Measurements from ENCODE around the gene KRABD2.
"Not testable (repeated sequence)": the region's sequence is repeated elsewhere in the genome, so short reads cannot be mapped to it uniquely, and the experiment has no call there.

Gene KRABD2

DNA sequence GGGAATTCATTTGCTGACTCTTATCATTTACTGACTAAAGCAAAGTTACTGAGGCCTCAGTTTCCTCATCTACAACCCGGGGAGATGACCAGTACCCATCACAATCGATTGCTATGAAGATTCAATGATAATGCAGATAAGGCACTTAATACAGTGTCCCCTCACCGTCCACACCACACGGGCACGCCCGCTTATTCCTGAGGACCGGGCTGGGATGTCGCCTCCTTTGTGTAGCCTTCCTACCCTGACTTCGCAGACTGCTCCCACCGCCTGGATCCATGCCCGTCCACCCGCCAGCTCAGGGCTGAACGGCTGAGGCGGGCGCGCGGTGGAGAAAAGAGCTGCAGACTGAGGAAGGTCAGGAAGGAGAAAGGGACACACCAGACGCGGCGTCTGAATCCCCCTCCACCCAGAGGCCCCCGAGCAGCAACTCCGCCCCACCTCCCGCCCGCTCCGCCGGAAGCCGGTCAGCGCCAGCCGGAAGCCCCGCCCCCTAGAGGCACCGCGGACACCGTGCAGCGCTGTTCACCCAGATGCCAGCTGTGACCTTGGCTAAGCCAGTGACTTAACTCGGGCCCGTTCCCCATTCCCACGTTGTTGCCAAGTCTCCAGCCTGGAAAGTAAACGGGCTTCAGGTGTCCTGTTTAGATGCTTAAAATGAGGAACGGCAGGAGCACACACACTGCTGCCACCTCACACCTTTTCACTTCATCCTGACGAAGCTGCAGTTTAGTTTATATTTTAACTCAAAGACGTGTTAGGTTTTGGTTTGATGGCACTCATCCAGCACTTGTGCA, at the start of gene KRABD2:
Gene KRABD2, minus strand, starts transcription at position 434 of the 797 bp plus-strand sequence.
- FAIRE-seq: no peak

DNA sequence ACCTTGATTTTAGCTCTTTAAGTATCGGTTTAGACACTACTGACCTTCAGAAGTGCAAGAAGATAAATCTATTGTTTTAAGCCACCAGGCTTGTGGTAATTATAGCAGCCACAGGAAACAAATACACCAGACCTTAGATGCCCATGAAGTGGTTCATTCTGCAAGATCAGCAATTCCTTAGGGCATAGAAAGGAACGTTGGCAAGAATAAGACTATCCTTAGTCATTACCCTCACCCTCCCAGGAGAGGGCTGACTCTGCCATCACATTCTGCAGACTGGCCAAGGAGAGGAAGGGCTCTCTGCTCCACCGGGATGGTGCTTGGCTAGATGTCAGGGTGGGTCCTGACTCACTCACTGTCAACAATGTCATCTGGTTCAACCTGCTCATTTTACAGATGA, 45.1 kb upstream of the KRABD2 start:
- no peak for DNase-seq (ENCODE audit: low spot score in 2 of 2)
- FAIRE-seq: no peak

More for the DNA sequence above, at the start of gene KRABD2:
- DNase-seq (ENCODE audit: low spot score in 2 of 2): peak; percentile 89 to 97

DNA sequence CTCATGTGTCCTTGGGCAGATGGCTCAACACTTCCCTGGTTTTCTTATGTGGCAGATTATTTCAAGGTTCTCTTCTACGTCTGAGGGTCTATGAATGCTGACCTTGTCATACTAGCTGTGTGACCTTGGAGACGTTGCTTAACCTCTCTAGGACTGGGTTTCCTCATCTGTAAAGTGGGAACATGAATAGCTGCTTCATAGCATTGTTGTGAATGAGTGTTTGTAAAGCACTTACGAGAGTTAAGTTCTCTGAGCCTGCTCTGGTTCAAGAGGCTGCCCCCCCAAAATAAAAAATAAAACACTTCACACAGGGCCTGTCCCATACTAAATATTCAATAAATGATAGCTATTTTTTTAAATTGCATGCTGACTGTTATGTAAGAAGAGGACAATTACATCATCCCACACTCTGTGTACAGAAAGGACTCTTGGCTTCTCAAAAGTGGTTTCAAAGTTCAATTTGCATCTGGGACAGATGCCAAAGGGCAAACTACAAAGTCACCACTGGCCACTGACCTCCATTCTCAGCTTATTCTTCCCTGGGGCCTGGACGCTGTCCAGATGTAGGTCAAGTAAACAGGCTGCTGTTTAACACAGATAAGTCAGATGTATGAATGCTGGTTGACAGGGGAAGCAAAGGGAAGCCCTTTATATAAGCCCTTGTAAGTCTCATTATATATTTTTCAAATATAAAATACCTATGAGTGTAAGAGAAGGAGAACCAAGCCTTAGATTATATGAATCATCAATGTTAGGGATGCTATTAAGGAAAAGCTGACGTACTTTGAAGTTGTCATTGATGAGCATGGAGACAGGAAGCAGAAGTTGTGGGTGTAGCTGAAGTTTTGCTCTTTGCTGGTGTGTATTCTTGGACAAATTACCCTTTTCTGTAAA, 43.8 kb upstream of the KRABD2 start:
- FAIRE-seq: no peak
- peak in 1 of 2 donors; percentile 35 for DNase-seq (ENCODE audit: low spot score in 2 of 2)

DNA sequence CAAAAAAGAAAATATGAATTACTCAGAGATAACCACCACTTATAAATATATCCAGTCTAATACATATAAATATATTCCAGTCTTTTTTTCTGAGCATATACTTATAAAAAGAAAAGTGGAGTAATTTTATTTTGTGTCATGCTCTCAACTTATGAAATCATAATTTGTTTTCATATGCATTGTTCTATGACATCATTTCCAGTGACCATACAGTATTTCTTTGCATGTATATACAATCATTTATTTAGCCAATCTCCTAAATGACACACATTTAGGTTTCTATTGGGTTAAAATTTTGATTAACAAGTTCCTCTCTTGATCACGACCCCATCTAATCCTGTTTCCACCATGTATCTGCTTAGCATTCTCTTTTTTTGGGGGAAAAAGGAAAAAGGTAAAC, 42.8 kb upstream of the KRABD2 start:
- no peak for DNase-seq (ENCODE audit: low spot score in 2 of 2)
- FAIRE-seq: no peak

DNA sequence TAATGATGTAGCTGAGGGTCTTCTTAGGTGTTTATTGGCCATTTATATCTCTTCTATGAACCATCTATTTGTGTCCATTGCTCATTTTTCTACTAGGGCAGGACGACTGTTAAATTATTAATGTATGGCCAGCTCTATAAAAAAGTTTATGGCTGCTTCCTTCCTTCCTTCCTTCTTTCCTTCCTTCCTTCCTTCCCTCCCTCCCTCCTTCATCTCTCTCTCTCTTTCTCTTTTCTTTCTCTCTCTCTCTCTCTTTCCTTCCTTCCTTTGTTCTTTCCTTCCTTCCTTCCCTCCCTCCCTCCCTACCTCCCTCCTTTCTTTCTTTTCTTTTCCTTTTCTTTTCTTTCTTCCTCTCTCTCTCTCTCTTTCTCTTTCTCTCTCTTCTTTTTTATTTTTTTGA, 42.0 kb upstream of the KRABD2 start:
- DNase-seq (ENCODE audit: low spot score in 2 of 2) (no peak), FAIRE-seq (no peak)

DNA sequence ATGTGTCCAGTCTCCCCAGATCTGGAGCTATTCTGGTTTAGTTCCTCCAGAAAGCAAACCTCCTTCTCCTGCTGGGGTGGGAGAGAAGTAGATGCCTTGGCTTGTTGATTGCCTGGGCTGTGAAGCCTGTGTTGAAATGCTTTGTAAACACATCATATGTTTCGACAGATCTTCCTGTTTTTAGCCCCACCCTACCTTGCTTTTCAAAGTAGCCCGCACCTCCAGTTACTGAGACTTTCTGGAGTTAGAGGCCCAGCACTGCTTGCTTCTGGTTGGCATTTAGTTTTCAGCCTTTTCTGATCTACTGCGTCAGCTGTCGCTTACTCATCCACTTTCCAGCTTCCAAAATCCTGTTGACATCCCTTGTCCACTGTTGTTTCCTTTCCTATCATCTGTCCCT, 41.3 kb upstream of the KRABD2 start:
- DNase-seq (ENCODE audit: low spot score in 2 of 2) (no peak), FAIRE-seq (no peak)

DNA sequence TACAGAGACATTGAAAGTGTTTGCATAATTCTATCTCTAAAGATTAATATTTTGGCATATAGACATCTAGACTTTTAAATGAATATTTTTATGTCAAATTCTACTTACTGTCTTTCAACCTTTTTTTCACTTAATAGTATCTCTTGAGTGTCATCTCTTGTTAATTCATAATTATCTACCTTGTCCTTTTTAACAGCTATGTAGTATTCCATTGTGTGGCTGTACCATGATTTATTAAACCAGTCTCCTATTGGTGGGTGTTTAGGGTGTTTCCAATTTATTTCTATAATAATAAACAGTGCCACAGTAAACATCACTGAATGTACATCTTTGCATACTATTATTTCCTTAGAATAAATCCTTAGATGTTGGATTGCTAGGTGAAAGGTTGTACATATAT, 37.4 kb upstream of the KRABD2 start:
- no peak for FAIRE-seq

DNA sequence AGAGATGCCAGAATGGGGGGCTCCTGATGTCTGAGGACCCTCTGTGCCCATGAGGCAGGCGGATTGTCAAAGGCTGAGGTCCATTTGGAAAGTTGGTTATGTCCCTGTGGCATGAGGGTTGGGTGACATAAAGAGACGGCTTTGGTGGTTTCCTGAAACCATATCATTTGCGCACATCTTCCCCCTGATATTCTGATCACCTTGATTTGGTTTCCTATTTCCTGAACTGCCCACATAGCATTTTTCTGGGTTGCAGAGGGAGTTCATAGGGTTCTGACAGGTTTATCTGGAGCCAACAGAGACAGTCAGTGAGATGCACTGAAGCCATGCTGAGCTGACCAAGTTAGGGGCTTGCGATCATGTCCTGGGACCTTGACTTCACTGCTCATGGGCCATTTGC, 36.8 kb upstream of the KRABD2 start:
- no peak for FAIRE-seq
- DNase-seq (ENCODE audit: low spot score in 2 of 2): no peak

More for the DNA sequence above, 37.4 kb upstream of the KRABD2 start:
- DNase-seq (ENCODE audit: low spot score in 2 of 2): no peak

DNA sequence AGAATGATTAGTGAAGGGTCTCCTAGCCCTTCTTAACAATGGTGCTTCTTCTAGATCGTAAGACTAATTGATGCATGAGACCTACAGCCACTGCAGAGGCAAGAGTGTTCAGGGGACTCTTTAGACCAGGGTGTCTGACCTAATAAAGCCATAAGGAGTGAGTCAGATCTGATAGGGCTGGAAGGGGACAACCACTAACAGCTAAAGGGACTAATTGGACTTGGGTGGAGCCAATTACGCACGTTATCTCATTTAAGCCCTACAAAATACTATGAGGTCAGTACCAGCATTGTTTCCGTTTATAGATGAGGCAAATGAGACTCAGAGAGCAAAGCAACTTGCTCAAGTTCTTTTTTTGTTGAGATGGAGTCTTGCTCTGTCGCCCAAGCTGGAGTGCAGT, 35.6 kb upstream of the KRABD2 start:
- FAIRE-seq: no peak

DNA sequence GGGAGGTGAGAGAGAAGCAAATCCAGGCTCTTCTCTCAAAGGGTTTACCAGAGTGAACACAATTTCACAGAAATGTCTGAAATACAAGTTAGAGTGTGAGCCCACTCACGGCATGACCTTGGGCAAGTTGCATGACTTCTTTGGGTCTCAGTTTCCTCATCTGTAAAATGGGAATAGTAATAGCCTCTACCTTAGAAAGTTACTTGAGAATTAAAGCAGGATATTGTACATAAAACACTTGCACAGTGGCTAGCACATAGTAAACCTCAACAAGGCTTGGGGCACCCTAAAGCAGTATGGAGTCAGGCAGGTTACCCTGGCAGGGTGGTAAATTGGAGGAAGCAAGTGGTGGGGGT, 34.4 kb upstream of the KRABD2 start:
- no peak for FAIRE-seq
- DNase-seq (ENCODE audit: low spot score in 2 of 2): no peak

More for the DNA sequence above, 35.6 kb upstream of the KRABD2 start:
- DNase-seq (ENCODE audit: low spot score in 2 of 2): no peak

DNA sequence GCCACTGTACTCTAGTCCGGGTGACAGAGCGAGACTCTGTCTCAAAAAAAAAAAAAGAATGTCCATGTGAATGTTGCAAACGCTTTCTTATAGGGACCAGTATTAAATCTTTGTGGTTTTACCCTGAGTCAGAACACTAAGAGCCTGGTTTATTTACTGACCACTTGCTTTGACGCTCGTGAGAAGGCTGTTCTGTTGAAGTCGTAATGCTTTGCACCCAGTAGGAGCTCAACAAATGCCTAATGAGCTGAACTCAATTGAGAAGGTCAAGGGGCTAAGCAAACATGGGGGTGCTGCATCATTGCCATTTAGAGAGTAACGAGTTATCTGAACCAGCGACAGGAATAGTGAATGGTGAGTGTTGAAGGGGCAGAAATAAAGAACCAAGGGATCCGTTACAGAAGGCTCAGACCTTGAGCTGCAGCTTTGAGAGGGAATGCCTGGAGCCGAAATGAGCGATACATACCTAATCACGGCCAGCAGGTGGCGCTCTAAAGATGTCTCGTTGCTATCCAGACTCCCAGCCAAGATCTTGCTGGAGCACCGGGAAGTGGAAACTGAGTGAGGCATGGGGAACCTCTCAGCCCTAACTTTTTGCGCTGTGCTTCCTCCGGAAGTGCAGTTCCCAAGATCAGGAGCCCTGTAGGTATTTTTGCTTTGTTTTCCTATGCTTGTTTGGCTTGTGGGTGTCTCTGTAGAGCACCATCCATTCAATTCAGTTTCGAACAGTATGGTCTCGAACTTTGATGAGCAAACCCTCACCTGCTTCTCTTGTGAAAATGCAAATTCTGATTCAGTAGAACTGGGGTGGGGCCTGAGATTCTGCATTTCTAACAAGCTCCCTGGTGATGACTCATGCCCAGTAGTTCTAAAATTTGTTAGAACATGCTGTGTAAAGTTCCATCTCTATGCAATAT, 33.7 kb upstream of the KRABD2 start:
- peak; percentile 49 to 71 for DNase-seq (ENCODE audit: low spot score in 2 of 2)
- no peak for FAIRE-seq

DNA sequence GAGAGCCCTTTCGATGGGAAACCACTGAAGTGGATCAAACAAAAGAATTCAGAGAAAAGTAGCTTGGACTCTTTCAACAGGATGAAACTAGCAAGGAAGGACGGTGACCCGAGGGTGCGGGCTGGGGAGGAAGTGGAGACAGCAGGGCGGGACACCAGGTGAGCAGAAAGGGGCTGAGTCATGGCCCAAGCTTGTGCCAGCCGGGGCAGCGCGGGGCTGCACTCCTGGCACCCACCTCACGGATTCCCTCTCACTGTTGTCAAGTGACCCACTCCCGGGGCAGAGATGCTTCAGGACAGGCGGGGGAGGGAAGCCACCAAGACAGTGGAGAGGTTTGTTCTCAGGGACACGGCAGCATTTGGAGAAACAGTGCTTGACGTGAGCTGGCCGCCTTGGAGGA, 31.9 kb upstream of the KRABD2 start:
- FAIRE-seq: no peak
- no peak for DNase-seq (ENCODE audit: low spot score in 2 of 2)

DNA sequence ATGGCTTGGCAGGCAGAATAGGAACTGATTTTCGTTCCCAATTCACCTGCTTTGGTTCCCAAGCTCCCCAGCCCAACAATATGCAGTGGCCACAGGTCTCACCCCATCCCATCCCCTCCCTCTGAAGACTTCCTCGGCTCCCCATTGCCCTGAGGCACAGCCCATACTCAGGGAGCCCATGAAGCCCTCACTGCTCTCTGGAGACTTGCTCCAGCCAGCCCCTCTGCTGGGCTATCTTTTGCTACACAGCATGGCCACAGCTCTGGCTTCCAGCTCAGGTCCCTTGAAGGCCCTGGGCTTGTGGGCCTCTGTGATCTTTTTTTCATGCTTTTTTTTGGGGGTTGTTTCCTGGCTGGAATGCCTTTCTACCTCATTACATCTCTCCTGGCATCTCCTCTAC, 29.7 kb upstream of the KRABD2 start:
- no peak for DNase-seq (ENCODE audit: low spot score in 2 of 2)
- FAIRE-seq: no peak

DNA sequence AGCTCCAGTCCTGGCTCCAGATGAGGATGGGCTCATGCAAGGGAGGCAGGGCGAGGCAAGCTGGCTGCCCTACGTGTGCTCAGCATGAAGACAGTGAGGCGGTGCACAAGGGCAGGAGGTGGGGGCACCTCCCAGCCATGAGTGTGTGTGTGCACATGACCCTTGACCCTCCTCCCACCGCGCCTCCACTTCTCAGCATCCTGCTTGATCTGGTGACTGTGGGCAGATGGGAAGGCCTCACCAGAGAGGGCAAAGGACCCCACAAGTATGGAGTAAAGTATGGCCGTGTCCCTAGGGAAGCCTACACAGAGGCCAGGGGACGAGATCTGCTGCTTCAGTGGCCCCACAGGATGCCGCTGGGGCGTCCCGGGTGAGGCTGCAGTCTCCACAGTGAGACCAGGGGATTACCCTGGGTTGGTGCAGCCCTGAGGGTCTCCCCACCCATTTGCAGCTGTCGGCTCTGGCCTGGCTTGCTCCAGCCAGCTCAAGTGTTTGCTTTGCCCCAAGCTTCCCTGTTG, 29.1 kb upstream of the KRABD2 start:
- FAIRE-seq (no peak), DNase-seq (ENCODE audit: low spot score in 2 of 2) (no peak)

DNA sequence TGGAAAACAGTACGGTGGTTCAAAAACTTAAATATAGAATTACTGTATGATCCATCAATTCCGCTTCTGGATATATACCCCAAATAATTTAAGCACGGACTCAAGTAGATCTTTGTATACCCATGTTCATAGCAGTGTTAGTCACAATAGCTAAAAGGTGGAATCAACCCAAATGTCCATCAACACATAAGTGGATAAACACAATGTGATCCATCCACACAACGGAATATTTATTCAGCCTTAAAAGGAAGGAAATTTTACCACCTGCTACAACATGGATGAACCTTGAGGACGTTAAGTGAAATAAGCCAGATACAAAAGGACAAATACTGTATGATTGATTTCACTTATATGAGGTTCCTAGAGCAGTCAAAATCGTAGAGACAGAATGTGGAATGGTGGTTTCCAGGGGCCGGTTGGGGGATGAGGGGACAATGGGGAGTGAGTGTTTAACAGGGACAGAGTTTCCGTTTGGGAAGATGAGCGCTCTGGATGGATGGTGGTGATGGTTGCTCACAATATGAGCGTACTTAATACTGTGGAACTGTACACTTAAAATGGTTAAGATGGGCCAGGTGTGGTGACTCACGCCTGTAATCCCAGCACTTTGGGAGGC, 26.5 kb upstream of the KRABD2 start:
- no peak for DNase-seq (ENCODE audit: low spot score in 2 of 2)
- no peak for FAIRE-seq

DNA sequence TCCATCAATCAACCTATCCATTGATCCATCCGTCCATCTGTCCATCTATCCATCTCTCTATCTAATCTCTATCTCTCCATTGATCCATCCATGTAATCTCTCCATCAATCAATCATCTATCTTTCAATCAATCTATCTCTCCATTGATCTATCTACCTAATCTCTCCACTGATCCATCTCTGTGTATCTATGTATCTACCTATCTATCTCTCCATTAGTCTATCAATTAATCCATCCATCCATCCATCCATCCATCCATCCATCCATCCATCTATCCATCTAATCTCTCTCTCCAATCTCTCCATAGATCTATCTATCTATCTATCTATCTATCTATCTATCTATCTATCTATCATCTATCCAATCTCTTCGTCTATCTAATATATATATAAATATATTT, 24.6 kb upstream of the KRABD2 start:
- DNase-seq (ENCODE audit: low spot score in 2 of 2) (no peak), FAIRE-seq (no peak)

DNA sequence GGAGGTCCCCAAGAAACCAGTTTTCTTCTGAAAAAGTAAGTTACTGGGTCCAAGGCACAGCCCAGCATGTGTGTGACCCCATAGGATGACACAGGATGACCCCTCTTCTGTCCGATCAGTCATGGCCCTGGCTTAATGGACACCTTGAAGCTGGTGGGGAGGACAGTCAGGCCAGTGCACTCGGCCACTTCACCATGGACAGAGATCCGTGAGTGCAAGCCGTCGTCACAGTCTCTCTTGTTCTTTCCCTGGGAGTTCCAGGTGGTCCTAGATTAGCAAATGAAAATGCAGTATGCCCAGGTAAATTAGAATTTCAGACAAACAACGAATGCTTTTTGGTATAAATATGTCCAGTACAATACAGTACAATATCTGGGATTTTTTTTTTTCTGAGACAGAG, 22.5 kb upstream of the KRABD2 start:
- DNase-seq (ENCODE audit: low spot score in 2 of 2) (no peak), FAIRE-seq (no peak)

DNA sequence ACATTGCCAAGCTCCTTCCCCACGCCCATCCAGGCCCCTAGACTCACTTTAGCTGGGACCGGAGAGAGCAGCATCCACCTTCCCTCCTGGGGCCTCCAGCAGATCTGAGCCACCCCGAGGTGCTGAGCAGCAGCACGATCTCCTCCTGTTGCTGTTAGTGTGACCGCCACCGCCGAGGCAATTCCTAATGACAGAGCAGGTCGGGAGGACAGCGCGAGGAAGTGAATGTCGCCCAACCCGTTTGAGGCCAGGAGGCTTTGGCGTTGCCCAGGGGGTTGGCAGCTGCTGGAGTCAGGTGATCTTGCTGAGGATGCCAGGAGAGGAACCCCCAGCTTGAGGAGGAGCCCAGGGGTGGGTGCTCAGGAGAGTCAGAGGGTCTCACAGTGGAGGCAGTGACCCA, 21.1 kb upstream of the KRABD2 start, which contains the start of gene RNF222:
Gene RNF222, minus strand, starts transcription at position 192 of the 400 bp plus-strand sequence. CDS start 4,366 bp downstream, outside the sequence.
- FAIRE-seq (no peak), DNase-seq (ENCODE audit: low spot score in 2 of 2) (no peak)

DNA sequence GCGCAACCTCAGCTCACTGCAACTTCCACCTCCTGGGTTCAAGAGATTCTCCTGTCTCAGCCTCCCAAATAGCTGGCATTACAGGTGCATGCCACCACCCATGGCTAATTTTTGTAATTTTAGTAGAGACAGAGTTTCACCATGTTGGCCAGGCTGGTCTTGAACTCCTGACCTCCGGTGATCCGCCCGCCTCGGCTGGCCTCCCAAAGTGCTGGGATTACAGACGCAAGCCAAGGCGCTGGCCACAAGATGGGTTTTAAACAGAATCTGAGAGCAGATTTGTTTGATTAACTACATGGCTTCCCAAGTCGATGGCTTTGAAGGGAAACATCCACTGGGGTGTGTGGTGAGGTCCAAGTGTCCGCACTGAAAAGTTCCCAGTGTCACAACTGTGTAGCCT, 18.0 kb upstream of the KRABD2 start:
- not testable (repeated sequence) for FAIRE-seq; DNase-seq (ENCODE audit: low spot score in 2 of 2)

Measured in frontal cortex (tissue), 3 donors.